ENCODE results near the gene LRMDA. TPM values are rescaled to one million over a fixed set of nuclear protein-coding genes. Genes with fewer than 3 reads are reported as not detected.

The LRMDA gene
- total RNA-seq, 4 donors from 2014 or later, result 12.0 to 15.9 (median 13.9) TPM

- TF ChIP-seq, protein P1, sequence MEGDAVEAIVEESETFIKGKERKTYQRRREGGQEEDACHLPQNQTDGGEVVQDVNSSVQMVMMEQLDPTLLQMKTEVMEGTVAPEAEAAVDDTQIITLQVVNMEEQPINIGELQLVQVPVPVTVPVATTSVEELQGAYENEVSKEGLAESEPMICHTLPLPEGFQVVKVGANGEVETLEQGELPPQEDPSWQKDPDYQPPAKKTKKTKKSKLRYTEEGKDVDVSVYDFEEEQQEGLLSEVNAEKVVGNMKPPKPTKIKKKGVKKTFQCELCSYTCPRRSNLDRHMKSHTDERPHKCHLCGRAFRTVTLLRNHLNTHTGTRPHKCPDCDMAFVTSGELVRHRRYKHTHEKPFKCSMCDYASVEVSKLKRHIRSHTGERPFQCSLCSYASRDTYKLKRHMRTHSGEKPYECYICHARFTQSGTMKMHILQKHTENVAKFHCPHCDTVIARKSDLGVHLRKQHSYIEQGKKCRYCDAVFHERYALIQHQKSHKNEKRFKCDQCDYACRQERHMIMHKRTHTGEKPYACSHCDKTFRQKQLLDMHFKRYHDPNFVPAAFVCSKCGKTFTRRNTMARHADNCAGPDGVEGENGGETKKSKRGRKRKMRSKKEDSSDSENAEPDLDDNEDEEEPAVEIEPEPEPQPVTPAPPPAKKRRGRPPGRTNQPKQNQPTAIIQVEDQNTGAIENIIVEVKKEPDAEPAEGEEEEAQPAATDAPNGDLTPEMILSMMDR (IDR thresholded peaks at IDR 0.05), result no peak
- DNase-seq (ENCODE audit: low spot score), result no peak
- no peak for ATAC-seq (ENCODE audit: low FRiP score)
Measured at GRCh38 chr10:75776738-75777504, 345.5 kb downstream of the LRMDA start.

DNA sequence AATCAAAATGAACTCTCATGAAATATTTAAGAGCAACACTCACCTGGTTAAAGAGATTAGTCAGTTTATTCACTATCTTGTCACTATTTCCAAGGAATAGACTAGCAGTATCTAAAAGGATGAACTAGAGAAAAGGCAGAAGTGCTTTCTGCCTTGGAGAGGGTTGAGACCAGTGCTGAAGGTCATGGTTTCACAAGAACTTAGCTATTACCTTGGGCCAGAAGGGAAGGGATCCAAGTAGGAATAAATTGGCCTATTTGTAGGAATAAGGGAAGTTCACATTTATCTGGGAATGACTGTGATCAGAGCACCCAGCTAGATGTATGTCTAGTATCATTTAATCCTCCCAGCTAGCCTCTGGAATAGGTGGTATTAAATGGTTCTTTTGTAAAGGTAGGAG is 347.2 kb downstream of the LRMDA start:
- TF ChIP-seq, protein P1 (IDR thresholded peaks at IDR 0.05), result no peak
- DNase-seq (ENCODE audit: low spot score), result no peak
- no peak for ATAC-seq (ENCODE audit: low FRiP score)

- DNase-seq (ENCODE audit: low spot score) (no peak), ATAC-seq (ENCODE audit: low FRiP score) (no peak)
Measured at GRCh38 chr10:75779276-75779675, 347.9 kb downstream of the LRMDA start.

DNA sequence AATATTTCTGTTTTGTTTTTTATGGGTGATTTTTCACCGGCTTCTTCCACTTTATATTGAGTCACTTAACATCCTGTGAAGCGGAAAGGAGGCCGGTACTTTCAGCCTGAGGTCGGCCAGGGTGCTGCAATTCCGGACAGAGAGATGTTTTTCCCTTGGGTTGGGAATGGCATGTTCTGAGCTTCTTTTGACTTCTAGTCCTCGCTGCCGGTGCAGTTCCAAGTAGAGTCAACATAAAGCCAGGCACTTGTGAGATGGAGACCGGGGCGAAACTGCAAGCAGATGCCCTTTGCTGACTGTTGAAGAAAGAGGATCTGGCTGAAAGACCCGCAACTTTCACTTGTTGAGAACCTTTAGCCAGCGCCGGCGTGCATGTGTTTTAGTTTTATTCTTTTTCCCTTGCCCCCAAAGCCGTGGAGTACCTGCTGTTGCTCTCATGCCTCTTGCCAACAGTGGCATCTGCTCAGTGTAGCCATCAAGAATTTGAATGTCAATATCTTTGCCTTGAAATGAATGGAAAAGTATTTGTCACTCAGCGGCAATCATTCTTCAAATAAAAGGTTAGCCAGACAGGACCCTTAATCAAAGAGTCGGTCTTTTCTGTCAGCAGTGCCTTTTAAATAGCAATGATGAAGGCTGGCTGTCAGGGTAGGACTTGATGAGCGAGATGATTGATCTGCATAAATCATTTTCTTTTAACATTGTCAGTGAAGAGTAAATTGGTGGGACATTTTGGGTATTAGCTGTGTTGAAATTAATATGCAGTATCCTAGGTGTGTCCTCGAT is 351.2 kb downstream of the LRMDA start:
- ATAC-seq (ENCODE audit: low FRiP score) (no peak), DNase-seq (ENCODE audit: low spot score) (no peak)
- TF ChIP-seq, protein P1 (IDR thresholded peaks at IDR 0.05), result no peak

More at GRCh38 chr10:75779276-75779675, 347.9 kb downstream of the LRMDA start:
- TF ChIP-seq, protein P1 (IDR thresholded peaks at IDR 0.05), result no peak

DNA sequence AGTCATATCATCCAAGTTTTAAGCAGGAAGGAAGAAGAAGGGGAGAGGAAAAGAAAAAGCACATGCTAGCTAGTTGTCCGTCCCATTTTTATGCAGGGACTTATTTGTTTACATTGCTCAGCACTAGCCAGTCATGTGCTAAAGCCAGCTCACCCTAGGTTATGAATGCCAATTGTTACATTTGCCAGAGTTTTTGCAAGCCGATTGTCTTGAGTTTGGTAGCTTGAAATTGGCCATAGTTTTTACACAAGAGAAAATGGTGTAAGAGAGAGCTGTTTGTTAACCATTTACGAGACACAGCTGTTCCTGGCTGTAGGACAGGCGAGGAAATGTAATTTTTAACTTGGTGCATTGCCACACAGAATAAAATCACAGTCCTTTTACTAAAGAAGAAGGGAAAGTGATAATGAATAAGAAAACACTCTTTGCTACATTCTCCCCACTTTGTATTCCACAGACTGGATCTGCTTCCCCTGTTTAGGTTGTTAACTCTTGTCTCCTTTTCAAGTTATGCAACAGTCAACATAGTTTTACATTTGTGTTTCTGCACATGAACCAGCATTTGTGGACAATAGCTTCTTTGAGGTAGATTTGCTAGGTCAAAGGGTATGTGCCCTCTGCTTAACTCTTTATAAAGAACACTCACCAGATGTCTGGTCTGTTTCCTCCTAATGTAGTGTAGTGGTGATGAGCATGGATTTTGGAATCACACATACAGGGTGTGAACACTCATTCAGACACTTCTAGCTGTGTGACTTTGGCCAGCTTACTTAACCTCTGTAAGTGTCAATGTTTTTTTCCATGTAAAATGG is 357.2 kb downstream of the LRMDA start:
- TF ChIP-seq, protein P1 (IDR thresholded peaks at IDR 0.05), result no peak
- no peak for DNase-seq (ENCODE audit: low spot score)
- ATAC-seq (ENCODE audit: low FRiP score), result no peak

- TF ChIP-seq, protein P1 (IDR thresholded peaks at IDR 0.05), result no peak
- DNase-seq (ENCODE audit: low spot score), result no peak
- ATAC-seq (ENCODE audit: low FRiP score), result no peak
Measured at GRCh38 chr10:75793848-75794247, 362.4 kb downstream of the LRMDA start.

Data from omental fat pad (tissue), 4 donors.